Smooth muscle cell of the brain vasculature (primary cell): ENCODE data around the gene CDR2L.

Experiments
- DNase-seq: peaks from one replicate; pipeline ENCODE4 v3.0.0-alpha.2; 2012; ENCODE audit warnings: low read depth, low spot score

The CDR2L gene

GRCh38 chr17:74987418-74987908 is at the start of gene CDR2L:
CDR2L (plus strand) TSS chr17:74987632; CDS start chr17:74988044, 412 bp downstream.
- DNase-seq = peak; percentile 87

- DNase-seq = no peak
These were observed 49.1 kb upstream of the CDR2L start for GRCh38 chr17:74938194-74938950.

GRCh38 chr17:74939534-74939933 is 47.9 kb upstream of the CDR2L start:
- DNase-seq = no peak

- DNase-seq = no peak
These were observed 46.2 kb upstream of the CDR2L start for GRCh38 chr17:74941128-74941725.

GRCh38 chr17:74943808-74944522 is 43.5 kb upstream of the CDR2L start:
- DNase-seq = no peak

GRCh38 chr17:74945543-74945942 is 41.9 kb upstream of the CDR2L start:
- DNase-seq = no peak

GRCh38 chr17:74946641-74947040 is 40.8 kb upstream of the CDR2L start:
- DNase-seq = no peak

GRCh38 chr17:74947041-74947754 is 40.2 kb upstream of the CDR2L start:
- DNase-seq = no peak

GRCh38 chr17:74949455-74950115 is 37.8 kb upstream of the CDR2L start:
- DNase-seq = no peak

- no peak for DNase-seq
These were observed 37.2 kb upstream of the CDR2L start for GRCh38 chr17:74950207-74950606.

GRCh38 chr17:74951065-74951464 is 36.4 kb upstream of the CDR2L start:
- no peak for DNase-seq

GRCh38 chr17:74951680-74952421 is 35.6 kb upstream of the CDR2L start:
- DNase-seq = no peak

- DNase-seq = no peak
These were observed 34.9 kb upstream of the CDR2L start for GRCh38 chr17:74952431-74953133.

- DNase-seq = no peak
These were observed 34.2 kb upstream of the CDR2L start for GRCh38 chr17:74953134-74953687.

GRCh38 chr17:74954115-74954514 is 33.3 kb upstream of the CDR2L start:
- no peak for DNase-seq

GRCh38 chr17:74954665-74955421 is 32.6 kb upstream of the CDR2L start:
- DNase-seq = no peak

- no peak for DNase-seq
These were observed 31.3 kb upstream of the CDR2L start for GRCh38 chr17:74956093-74956492.

- DNase-seq = peak; percentile 15
These were observed 29.3 kb upstream of the CDR2L start for GRCh38 chr17:74957935-74958740.
